Measurements from ENCODE around the gene SPARC. TPM values are rescaled to one million over a fixed set of nuclear protein-coding genes. Genes with fewer than 3 reads are reported as not detected.

The SPARC gene
- total RNA-seq, 4 donors from 2014 or later = 47.6 to 177 (median 68.6) TPM

- H3K27me3 ChIP-seq = no peaks in the 10 kb centered on the region
- no peak for DNase-seq
Observed at GRCh38 chr5:151622367-151623088, 64.2 kb downstream of the SPARC start.

DNA sequence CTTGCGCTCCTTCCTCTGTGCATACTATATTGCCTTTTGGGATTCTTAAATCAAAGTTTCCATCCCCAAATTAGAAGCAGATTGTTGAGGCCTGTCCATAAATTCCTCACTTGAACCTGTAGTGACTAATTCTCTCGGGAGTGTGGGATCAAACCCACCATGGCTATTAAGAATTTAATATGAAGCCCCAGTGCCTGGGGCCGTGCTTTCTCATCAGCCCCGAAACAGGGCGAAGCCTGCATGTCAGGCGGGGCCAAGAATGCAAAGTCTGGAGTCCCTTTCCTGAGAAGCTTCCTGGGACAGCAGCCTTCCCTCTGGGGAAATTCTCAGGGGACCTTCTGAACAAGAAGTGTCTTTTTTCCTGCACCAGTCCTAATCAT, 66.3 kb downstream of the SPARC start:
- H3K27ac ChIP-seq = no peak overlapping the region
- H3K36me3 ChIP-seq = no peaks in the 10 kb centered on the region
- H3K9me3 ChIP-seq = no peaks in the 10 kb centered on the region
- H3K27me3 ChIP-seq = no peaks in the 10 kb centered on the region
- TF ChIP-seq POLR2A (IDR thresholded peaks at IDR 0.05) = no peak
- TF ChIP-seq, protein P1, sequence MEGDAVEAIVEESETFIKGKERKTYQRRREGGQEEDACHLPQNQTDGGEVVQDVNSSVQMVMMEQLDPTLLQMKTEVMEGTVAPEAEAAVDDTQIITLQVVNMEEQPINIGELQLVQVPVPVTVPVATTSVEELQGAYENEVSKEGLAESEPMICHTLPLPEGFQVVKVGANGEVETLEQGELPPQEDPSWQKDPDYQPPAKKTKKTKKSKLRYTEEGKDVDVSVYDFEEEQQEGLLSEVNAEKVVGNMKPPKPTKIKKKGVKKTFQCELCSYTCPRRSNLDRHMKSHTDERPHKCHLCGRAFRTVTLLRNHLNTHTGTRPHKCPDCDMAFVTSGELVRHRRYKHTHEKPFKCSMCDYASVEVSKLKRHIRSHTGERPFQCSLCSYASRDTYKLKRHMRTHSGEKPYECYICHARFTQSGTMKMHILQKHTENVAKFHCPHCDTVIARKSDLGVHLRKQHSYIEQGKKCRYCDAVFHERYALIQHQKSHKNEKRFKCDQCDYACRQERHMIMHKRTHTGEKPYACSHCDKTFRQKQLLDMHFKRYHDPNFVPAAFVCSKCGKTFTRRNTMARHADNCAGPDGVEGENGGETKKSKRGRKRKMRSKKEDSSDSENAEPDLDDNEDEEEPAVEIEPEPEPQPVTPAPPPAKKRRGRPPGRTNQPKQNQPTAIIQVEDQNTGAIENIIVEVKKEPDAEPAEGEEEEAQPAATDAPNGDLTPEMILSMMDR (IDR thresholded peaks at IDR 0.05) = no peak
- H3K4me1 ChIP-seq = no peaks in the 10 kb centered on the region
- no peak overlapping the region for H3K4me3 ChIP-seq
- no peak for DNase-seq

More at GRCh38 chr5:151622367-151623088, 64.2 kb downstream of the SPARC start:
- no peaks in the 10 kb centered on the region for H3K4me1 ChIP-seq
- H3K36me3 ChIP-seq = no peaks in the 10 kb centered on the region
- no peak for TF ChIP-seq POLR2A (IDR thresholded peaks at IDR 0.05)
- TF ChIP-seq, protein P1 (IDR thresholded peaks at IDR 0.05) = no peak
- H3K9me3 ChIP-seq = no peaks in the 10 kb centered on the region
- H3K27ac ChIP-seq = no peak overlapping the region
- H3K4me3 ChIP-seq = no peak overlapping the region

GRCh38 chr5:151619812-151620460, 66.8 kb downstream of the SPARC start:
- Histone ChIP-seq H3K9me3 (no peaks in the 10 kb centered on the region), H3K36me3 (no peaks in the 10 kb centered on the region), H3K4me1 (no peaks in the 10 kb centered on the region), H3K27ac (no peak overlapping the region), H3K27me3 (no peaks in the 10 kb centered on the region), H3K4me3 (no peak overlapping the region)
- no peak for DNase-seq
- TF ChIP-seq, protein P1 (IDR thresholded peaks at IDR 0.05) = no peak

DNA sequence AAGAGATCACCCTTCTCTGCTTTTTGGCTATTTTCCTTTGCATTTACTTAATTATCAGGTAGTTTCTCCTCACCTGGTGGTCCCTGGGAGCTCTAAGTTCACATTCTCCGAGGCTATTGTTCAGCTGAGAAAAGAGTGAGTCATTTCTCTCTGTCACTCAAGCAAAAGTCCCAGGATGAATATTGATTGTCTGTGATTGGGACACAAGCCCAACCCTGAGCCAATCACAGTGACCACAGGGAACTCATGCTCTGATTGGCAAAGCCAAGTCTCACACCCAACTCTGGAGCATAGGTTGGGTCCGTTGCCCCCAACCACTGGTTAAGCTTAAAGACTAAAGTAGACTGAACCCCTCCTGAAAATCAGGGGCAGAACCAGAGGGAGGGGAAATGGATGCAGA, 67.8 kb downstream of the SPARC start:
- H3K4me1 ChIP-seq = no peaks in the 10 kb centered on the region
- no peaks in the 10 kb centered on the region for H3K27me3 ChIP-seq
- H3K36me3 ChIP-seq = no peaks in the 10 kb centered on the region
- TF ChIP-seq, protein P1 (IDR thresholded peaks at IDR 0.05) = no peak
- no peak for TF ChIP-seq POLR2A (IDR thresholded peaks at IDR 0.05)
- DNase-seq = no peak
- no peak overlapping the region for H3K4me3 ChIP-seq
- H3K27ac ChIP-seq = no peak overlapping the region
- no peaks in the 10 kb centered on the region for H3K9me3 ChIP-seq

DNA sequence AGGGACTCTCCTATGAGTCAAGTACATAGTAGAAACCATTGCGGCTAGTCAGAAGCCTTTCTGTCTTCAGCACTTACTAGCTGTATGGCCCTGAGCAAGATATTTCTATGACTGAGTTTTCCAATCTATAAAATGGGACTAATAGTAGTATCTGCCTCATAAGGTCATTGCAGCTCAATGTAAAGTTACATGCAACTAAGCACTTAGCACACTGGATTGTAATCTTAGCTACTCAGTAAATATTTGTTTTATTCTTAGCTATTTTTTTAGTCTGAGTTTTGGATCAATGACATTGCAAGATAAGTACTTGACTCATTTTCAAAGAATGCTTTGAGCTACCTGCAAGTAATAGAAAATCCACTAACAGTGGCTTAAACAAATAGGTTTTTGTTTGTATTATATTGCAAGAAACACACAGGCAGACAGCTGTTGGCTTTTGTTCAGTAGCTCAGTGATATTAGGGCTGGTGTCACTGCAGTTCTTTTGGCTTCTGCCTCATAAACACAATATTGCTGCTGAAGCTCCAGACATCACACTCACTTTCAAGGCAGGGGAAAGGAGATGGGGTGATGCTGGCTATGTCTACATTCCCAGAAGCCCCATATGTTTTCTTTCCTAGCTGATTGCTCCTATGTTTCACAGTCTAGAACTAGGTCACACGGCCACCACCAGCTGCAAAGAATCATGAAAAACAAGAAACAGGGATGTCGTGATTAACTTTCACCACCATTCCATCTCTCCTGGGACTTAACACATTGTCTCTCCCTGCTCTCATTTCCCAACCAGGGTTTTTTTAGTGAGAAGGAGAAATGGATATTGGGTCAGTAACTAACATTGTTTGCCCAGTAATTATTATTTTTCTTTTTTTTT, 68.6 kb downstream of the SPARC start:
- Histone ChIP-seq H3K27ac (no peak overlapping the region), H3K36me3 (no peaks in the 10 kb centered on the region), H3K4me1 (no peaks in the 10 kb centered on the region), H3K27me3 (no peaks in the 10 kb centered on the region), H3K9me3 (no peaks in the 10 kb centered on the region), H3K4me3 (no peak overlapping the region)
- no peak for DNase-seq
- TF ChIP-seq, protein P1 (IDR thresholded peaks at IDR 0.05) = no peak
- TF ChIP-seq POLR2A (IDR thresholded peaks at IDR 0.05) = no peak

Measured in Peyer's patch (tissue), 4 donors.